ENCODE data around the gene PPP1R12C. TPM values are rescaled to one million over a fixed set of nuclear protein-coding genes. Genes with fewer than 3 reads are reported as not detected.

PPP1R12C gene
- total and polyA plus RNA-seq, 2 experiments from 2014 or later: 16.4 to 66.9 TPM

DNA sequence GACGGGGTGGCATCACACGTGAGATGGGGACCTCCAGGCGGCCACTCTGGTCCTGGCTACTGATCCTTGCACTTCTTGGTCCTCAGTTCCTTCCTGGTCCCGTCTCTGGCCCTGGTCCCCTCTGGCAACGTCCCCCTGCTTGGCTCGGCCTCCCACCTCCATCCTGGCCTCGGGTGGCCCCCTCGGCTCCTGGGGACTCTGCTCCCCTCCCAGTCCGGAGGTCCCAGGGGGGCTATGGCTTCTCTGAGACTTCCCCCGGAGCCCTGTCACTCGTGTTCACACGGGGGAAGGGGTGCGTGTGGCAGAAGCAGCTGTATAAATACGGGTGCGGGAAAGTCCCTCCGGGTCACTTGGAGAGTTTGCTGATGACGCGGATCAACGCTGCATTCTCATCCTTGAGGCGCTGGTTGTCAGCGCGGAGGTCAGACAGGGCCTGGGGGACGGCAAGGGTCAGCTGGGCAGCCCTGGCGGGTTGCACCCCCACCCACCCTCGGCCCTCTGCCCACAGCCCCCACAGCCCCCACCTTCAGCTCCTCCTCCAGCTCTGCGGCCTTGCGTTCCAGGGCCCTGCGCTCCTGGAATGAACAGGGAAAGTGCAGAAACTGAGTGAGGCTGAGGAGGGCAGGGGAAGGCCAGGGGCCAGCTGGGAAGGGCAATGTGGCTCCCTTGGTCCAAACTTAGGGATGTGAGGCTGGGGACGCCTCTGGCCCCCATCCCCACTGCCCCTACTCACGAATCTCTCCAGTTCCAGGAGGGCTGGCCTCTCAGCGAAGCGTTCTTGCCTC is 26.1 kb downstream of the PPP1R12C start:
- Histone ChIP-seq H3K4me1 (ENCODE audit: insufficient read depth) (peaks cover 6% of the 10 kb centered on the region; the same call in 1 of the 2 replicates), H4K20me1 (ENCODE audit: insufficient read depth) (no peaks in the 10 kb centered on the region), H3K9ac (no peak overlapping the region), H3K27me3 (replicated peaks; ENCODE audit: insufficient read depth) (peaks cover 2% of the 10 kb centered on the region), H3K36me3 (ENCODE audit: low read depth) (peaks cover 8% of the 10 kb centered on the region; the same call in 1 of the 2 replicates), H3K9me3 (ENCODE audit: low read depth) (no peaks in the 10 kb centered on the region), H3F3A (ENCODE audit: insufficient read depth) (0 out of 2 replicates have a peak, but pooled peaks cover 7% of the 10 kb centered on the region), H3K9me2 (ENCODE audit: insufficient read depth) (no peaks in the 10 kb centered on the region), H3K4me2 (ENCODE audit: unreplicated experiment) (no peak overlapping the region), H3K27ac (no peak overlapping the region), H3K4me3 (no peak overlapping the region), H3K79me2 (ENCODE audit: insufficient read depth) (no peaks in the 10 kb centered on the region), H2AFZ (no peak overlapping the region)
- in situ Hi-C loops (cut with MboI): no loop called here
- WGBS, 2 experiments (ENCODE audit: low coverage in 1 of 2, low lambda C conversion rate in 2 of 2, missing lambda C conversion rate in 2 of 2): 88% methylated on average over 22 to 32 of the region's 32 CpGs
- no peak for DNase-seq
- TF ChIP-seq EZH2 (IDR thresholded peaks at IDR 0.05; ENCODE audit: insufficient read depth, poor library complexity, severe bottlenecking) (no peak), EZH2phosphoT487 (IDR thresholded peaks at IDR 0.05; ENCODE audit: insufficient read depth, low read depth) (no peak)

DNA sequence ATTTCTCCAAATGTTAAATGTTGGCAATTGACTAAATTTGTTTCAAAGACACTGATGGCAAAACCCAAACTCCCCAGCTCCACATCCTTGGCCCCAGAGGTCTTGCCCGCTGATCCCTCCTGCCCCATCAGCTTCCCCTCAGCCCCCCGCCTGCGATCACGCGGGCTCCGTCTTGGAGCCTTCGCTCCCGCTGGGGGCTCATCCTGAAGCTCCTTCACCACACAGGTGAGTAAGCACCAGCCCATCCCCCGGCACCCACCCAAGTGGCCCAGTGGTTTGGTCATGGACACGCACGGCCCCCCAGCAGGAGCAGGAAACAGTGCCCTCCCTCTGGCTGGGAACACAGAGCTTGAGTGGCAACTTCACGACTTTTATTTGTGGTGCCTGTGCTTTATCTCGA is 26.9 kb downstream of the PPP1R12C start:
- Histone ChIP-seq H3K9ac (no peak overlapping the region), H3K27ac (no peak overlapping the region), H3K4me2 (ENCODE audit: unreplicated experiment) (no peak overlapping the region), H3F3A (ENCODE audit: insufficient read depth) (0 out of 2 replicates have a peak, but pooled peaks cover 7% of the 10 kb centered on the region), H3K27me3 (replicated peaks; ENCODE audit: insufficient read depth) (peaks cover 10% of the 10 kb centered on the region), H3K9me2 (ENCODE audit: insufficient read depth) (no peaks in the 10 kb centered on the region), H3K36me3 (ENCODE audit: low read depth) (peaks cover 8% of the 10 kb centered on the region; the same call in 1 of the 2 replicates), H3K79me2 (ENCODE audit: insufficient read depth) (no peaks in the 10 kb centered on the region), H3K9me3 (ENCODE audit: low read depth) (no peaks in the 10 kb centered on the region), H3K4me3 (no peak overlapping the region), H2AFZ (no peak overlapping the region), H3K4me1 (ENCODE audit: insufficient read depth) (peaks cover 6% of the 10 kb centered on the region; the same call in 1 of the 2 replicates), H4K20me1 (ENCODE audit: insufficient read depth) (no peaks in the 10 kb centered on the region)
- DNase-seq: no peak
- TF ChIP-seq EZH2 (IDR thresholded peaks at IDR 0.05; ENCODE audit: insufficient read depth, poor library complexity, severe bottlenecking) (no peak), EZH2phosphoT487 (IDR thresholded peaks at IDR 0.05; ENCODE audit: insufficient read depth, low read depth) (no peak)
- WGBS, 2 experiments (ENCODE audit: low coverage in 1 of 2, low lambda C conversion rate in 2 of 2, missing lambda C conversion rate in 2 of 2): 94 to 96% methylated on average over 11 to 13 of the region's 13 CpGs
- in situ Hi-C loops (cut with MboI): no loop called here

DNA sequence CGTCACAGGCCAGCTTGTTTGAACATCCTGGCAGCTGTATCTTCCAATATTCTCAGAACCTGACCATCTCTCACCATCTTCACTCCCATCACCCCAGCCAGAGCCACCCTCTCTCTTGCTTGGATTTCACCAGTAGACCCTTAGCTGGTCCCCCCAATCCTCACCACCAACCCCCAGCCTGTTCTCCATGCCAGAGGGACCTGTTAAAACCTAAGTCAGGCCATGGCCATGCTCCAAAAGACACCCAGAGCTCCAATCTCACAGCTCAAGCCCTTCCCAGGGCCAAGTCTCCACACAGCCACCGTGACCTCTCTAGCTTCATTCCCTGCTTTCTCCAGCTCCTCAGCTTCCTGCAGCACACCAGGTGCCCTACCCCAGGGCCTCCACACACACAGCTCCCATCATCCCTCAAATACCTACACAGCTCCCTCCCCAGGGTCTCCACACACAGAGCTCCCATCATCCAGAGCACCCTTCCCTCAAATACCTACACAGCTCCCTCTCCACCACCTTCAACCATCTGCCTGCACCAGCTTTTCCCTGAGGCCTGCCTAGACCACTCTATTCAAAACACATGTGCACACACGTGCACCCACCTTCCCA is 28.0 kb downstream of the PPP1R12C start:
- Histone ChIP-seq H3K27ac (no peak overlapping the region), H3K4me1 (ENCODE audit: insufficient read depth) (peaks cover 6% of the 10 kb centered on the region; the same call in 1 of the 2 replicates), H3K9me2 (ENCODE audit: insufficient read depth) (no peaks in the 10 kb centered on the region), H4K20me1 (ENCODE audit: insufficient read depth) (no peaks in the 10 kb centered on the region), H3K4me3 (no peak overlapping the region), H3K9me3 (ENCODE audit: low read depth) (no peaks in the 10 kb centered on the region), H2AFZ (no peak overlapping the region), H3K27me3 (replicated peaks; ENCODE audit: insufficient read depth) (peaks cover 21% of the 10 kb centered on the region), H3K36me3 (ENCODE audit: low read depth) (peaks cover 8% of the 10 kb centered on the region; the same call in 1 of the 2 replicates), H3K9ac (no peak overlapping the region), H3F3A (ENCODE audit: insufficient read depth) (0 out of 2 replicates have a peak, but pooled peaks cover 7% of the 10 kb centered on the region), H3K4me2 (ENCODE audit: unreplicated experiment) (no peak overlapping the region), H3K79me2 (ENCODE audit: insufficient read depth) (no peaks in the 10 kb centered on the region)
- in situ Hi-C loops (cut with MboI): no loop called here
- 97 to 100% methylated on average over 3 of the region's 3 CpGs for WGBS, 2 experiments (ENCODE audit: low coverage in 1 of 2, low lambda C conversion rate in 2 of 2, missing lambda C conversion rate in 2 of 2)
- no peak for TF ChIP-seq EZH2phosphoT487 (IDR thresholded peaks at IDR 0.05; ENCODE audit: insufficient read depth, low read depth)
- DNase-seq: no peak

DNA sequence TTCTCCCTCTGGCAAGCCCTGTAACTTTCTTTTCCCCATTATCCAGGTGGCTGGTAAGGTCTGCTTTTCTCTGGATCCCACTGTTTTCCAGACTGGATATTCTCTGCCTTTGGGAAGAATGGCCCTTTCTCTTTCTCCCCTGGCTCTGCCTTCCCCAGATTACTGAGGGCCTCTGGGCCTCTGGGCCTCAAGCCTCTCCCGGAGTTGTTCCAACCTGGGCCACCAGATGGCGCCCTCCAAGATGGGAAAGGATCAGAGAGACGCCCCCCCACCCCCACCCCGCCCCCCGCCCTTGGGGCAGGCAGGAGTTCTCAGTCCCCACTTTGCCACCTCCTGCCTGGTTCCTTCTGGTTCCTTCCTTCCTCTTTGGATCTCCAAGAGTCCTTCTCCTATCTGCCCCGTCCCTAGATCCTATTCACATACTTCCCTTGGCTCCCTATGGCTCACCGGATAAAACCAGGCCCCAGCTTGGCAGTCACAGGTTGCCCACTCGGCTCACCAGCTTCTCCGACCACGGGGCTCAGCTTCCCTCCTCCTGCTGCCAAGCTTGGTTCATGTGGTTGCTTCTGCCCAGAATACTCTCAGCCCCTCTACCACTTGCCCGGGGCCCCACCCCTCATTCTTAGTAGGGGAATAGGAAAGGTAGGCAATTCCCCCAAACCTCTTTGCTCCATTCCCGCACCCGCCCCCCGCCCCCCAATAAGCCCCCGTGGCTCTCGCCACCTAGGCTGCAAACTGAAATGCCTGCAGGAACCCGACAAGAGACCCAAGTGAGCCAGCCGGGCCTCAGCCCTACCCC is 28.7 kb downstream of the PPP1R12C start:
- H2AFZ ChIP-seq: no peak overlapping the region
- H3K79me2 ChIP-seq (ENCODE audit: insufficient read depth): no peaks in the 10 kb centered on the region
- 46 to 62% methylated on average over 11 to 17 of the region's 18 CpGs for WGBS, 2 experiments (ENCODE audit: low coverage in 1 of 2, low lambda C conversion rate in 2 of 2, missing lambda C conversion rate in 2 of 2)
- no peak overlapping the region for H3K9ac ChIP-seq
- no peaks in the 10 kb centered on the region for H3K9me3 ChIP-seq (ENCODE audit: low read depth)
- H3K4me2 ChIP-seq (ENCODE audit: unreplicated experiment): no peak overlapping the region
- TF ChIP-seq EZH2 (IDR thresholded peaks at IDR 0.05; ENCODE audit: insufficient read depth, poor library complexity, severe bottlenecking) (no peak), EZH2phosphoT487 (IDR thresholded peaks at IDR 0.05; ENCODE audit: insufficient read depth, low read depth) (no peak)
- peaks cover 6% of the 10 kb centered on the region; the same call in 1 of the 2 replicates for H3K4me1 ChIP-seq (ENCODE audit: insufficient read depth)
- H4K20me1 ChIP-seq (ENCODE audit: insufficient read depth): no peaks in the 10 kb centered on the region
- in situ Hi-C loops (cut with MboI): no loop called here
- no peak overlapping the region for H3K27ac ChIP-seq
- H3K4me3 ChIP-seq: no peak overlapping the region
- H3K9me2 ChIP-seq (ENCODE audit: insufficient read depth): no peaks in the 10 kb centered on the region
- peaks cover 28% of the 10 kb centered on the region for H3K27me3 ChIP-seq (replicated peaks; ENCODE audit: insufficient read depth)
- DNase-seq: peak; percentile 63
- H3K36me3 ChIP-seq (ENCODE audit: low read depth): peaks cover 8% of the 10 kb centered on the region; the same call in 1 of the 2 replicates
- H3F3A ChIP-seq (ENCODE audit: insufficient read depth): 0 out of 2 replicates have a peak, but pooled peaks cover 7% of the 10 kb centered on the region

Data from GM23248 (cell line).